Neural cell (in vitro differentiated cells): ENCODE data around the gene SLCO2A1. TPM values are rescaled to one million over a fixed set of nuclear protein-coding genes. Genes with fewer than 3 reads are reported as not detected.

ENCODE experiments used
- H2AFZ ChIP-seq: fragments of 200-600, 300-800 bp; sonication (generic), shearing (Covaris generic); 2 replicates; pipeline ENCODE4 v1.6.0; 2014; ENCODE audit warnings: low read depth, mild to moderate bottlenecking, antibody characterized with exemption, low read length, moderate library complexity
- H3F3A ChIP-seq: fragments of 200-600 bp; shearing (Covaris generic); 2 replicates; pipeline ENCODE4 v1.6.1; 2016; ENCODE audit warnings: mild to moderate bottlenecking, moderate library complexity, mixed read lengths, antibody characterized with exemption, low read length; ENCODE audit not compliant: insufficient read depth, poor library complexity, severe bottlenecking
- H3K27ac ChIP-seq: fragments of 200-600, 300-800 bp; sonication (generic), shearing (Covaris generic); 2 replicates; pipeline ENCODE4 v1.5.1; 2014; ENCODE audit warnings: mild to moderate bottlenecking, low read length, moderate library complexity
- H3K27me3 ChIP-seq: fragments of 300-800, 200-600 bp; sonication (generic), shearing (Covaris generic); 2 replicates; pipeline ENCODE4 v1.6.0; 2014; ENCODE audit warnings: mild to moderate bottlenecking, low read depth, low read length, moderate library complexity; ENCODE audit not compliant: insufficient read depth
- H3K36me3 ChIP-seq: fragments of 300-800, 200-600 bp; sonication (generic), shearing (Covaris generic); 2 replicates; pipeline ENCODE4 v1.5.1; 2014; ENCODE audit warnings: mild to moderate bottlenecking, antibody characterized with exemption, low read length, moderate library complexity; ENCODE audit not compliant: insufficient read depth
- H3K4me2 ChIP-seq: fragments of 300-800, 200-600 bp; sonication (generic), shearing (Covaris generic); 2 replicates; pipeline ENCODE4 v1.6.0; 2014; ENCODE audit warnings: mild to moderate bottlenecking, low read length
- H3K4me3 ChIP-seq: fragments of 300-800, 200-600 bp; sonication (generic), shearing (Covaris generic); 2 replicates; pipeline ENCODE4 v1.5.1; 2014; ENCODE audit warnings: mild to moderate bottlenecking, low read length, moderate library complexity
- H3K79me2 ChIP-seq: fragments of 200-600 bp; shearing (Covaris generic); replicated peaks from 2 replicates; pipeline ENCODE4 v1.6.0; 2014; ENCODE audit warnings: mild to moderate bottlenecking, low read length, moderate library complexity; ENCODE audit not compliant: insufficient read depth
- H3K9ac ChIP-seq: fragments of 300-800, 200-600 bp; sonication (generic), shearing (Covaris generic); 2 replicates; pipeline ENCODE4 v1.6.1; 2016; ENCODE audit warnings: mild to moderate bottlenecking, low read length, mixed read lengths
- H3K9me2 ChIP-seq: fragments of 200-600 bp; shearing (Covaris generic); 2 replicates; pipeline ENCODE4 v1.6.1; 2016; ENCODE audit warnings: mild to moderate bottlenecking, low read length, mixed read lengths; ENCODE audit not compliant: insufficient read depth
- H3K9me3 ChIP-seq: fragments of 200-600, 300-800 bp; sonication (generic), shearing (Covaris generic); 2 replicates; pipeline ENCODE4 v1.6.1; 2016; ENCODE audit warnings: mild to moderate bottlenecking, mixed run types, low read length, moderate library complexity, mixed read lengths
- H4K20me1 ChIP-seq: fragments of 200-600 bp; shearing (Covaris generic); 2 replicates; pipeline ENCODE4 v1.6.1; 2016; ENCODE audit warnings: mild to moderate bottlenecking, mixed run types; ENCODE audit not compliant: insufficient read depth
- CTCF ChIP-seq: fragments of 450-650 bp; IDR thresholded peaks from 2 replicates; pipeline ENCODE4 v1.5.1; 2014; ENCODE audit warnings: antibody characterized with exemption, mild to moderate bottlenecking, moderate library complexity; ENCODE audit not compliant: poor library complexity, severe bottlenecking
- EP300 ChIP-seq: fragments of 450-650 bp; conservative IDR thresholded peaks from 2 replicates; pipeline ENCODE4 v1.6.1; 2014; ENCODE audit warnings: antibody characterized with exemption, mild to moderate bottlenecking, moderate library complexity; ENCODE audit not compliant: poor library complexity, severe bottlenecking
- EZH2 ChIP-seq: fragments of 200-600, 300-800 bp; shearing (Covaris generic), sonication (generic); IDR thresholded peaks from 2 replicates; pipeline ENCODE4 v1.6.1; 2014; ENCODE audit warnings: antibody characterized with exemption, low read length, borderline replicate concordance, mild to moderate bottlenecking; ENCODE audit not compliant: insufficient read depth, poor library complexity, severe bottlenecking
- MXI1 ChIP-seq: fragments of 450-650 bp; conservative IDR thresholded peaks from 2 replicates; pipeline ENCODE4 v1.6.1; 2014; ENCODE audit warnings: antibody characterized with exemption, mild to moderate bottlenecking; ENCODE audit not compliant: poor library complexity, severe bottlenecking
- POLR2AphosphoS5 ChIP-seq: IDR thresholded peaks from 2 replicates; pipeline ENCODE4 v1.6.1; 2012
- RAD21 ChIP-seq: fragments of 450-650 bp; conservative IDR thresholded peaks from 2 replicates; pipeline ENCODE4 v1.6.1; 2014; ENCODE audit warnings: antibody characterized with exemption, mild to moderate bottlenecking, moderate library complexity
- REST ChIP-seq: IDR thresholded peaks from 2 replicates; pipeline ENCODE4 v1.6.1; 2012; ENCODE audit warnings: borderline replicate concordance
- SMC3 ChIP-seq: fragments of 450-650 bp; conservative IDR thresholded peaks from 2 replicates; pipeline ENCODE4 v1.6.1; 2014; ENCODE audit warnings: antibody characterized with exemption, mild to moderate bottlenecking, moderate library complexity; ENCODE audit not compliant: poor library complexity
- TAF1 ChIP-seq: IDR thresholded peaks from 2 replicates; pipeline ENCODE4 v1.6.1; 2012; ENCODE audit warnings: low read depth
- polyA plus RNA-seq: library from polyadenylated mRNA; depleted of rRNA; stranded (reverse); fragments of >200 nt; gene quantifications from 2 replicates; pipeline ENCODE4 v1.2.3, GENCODE V29; 2014

Gene SLCO2A1
- polyA plus RNA-seq, 1 donor from 2014 or later = not detected

GRCh38 chr3:134008630-134009156, 21.0 kb downstream of the SLCO2A1 start:
- TF ChIP-seq EZH2 (no peak), REST (no peak), POLR2AphosphoS5 (no peak), SMC3 (no peak), RAD21 (no peak), EP300 (no peak), TAF1 (no peak), MXI1 (no peak), CTCF (no peak)
- H3K79me2 ChIP-seq = no peaks in the 10 kb centered on the region
- H3K4me3 ChIP-seq = no peak overlapping the region
- H3K9me3 ChIP-seq = no peaks in the 10 kb centered on the region
- no peaks in the 10 kb centered on the region for H3K9me2 ChIP-seq
- no peak overlapping the region for H3K4me2 ChIP-seq
- H3K27ac ChIP-seq = no peak overlapping the region
- no peaks in the 10 kb centered on the region for H3K27me3 ChIP-seq
- no peak overlapping the region for H3K9ac ChIP-seq
- H4K20me1 ChIP-seq = no peaks in the 10 kb centered on the region
- no peaks in the 10 kb centered on the region for H3K36me3 ChIP-seq
- no peak overlapping the region for H2AFZ ChIP-seq
- H3F3A ChIP-seq = no peaks in the 10 kb centered on the region

GRCh38 chr3:134007819-134008218, 21.9 kb downstream of the SLCO2A1 start:
- Histone ChIP-seq H2AFZ (no peak overlapping the region), H3K4me3 (no peak overlapping the region), H3K9me2 (no peaks in the 10 kb centered on the region), H3K9me3 (no peaks in the 10 kb centered on the region), H3F3A (no peaks in the 10 kb centered on the region), H3K9ac (no peak overlapping the region), H3K27ac (no peak overlapping the region), H3K79me2 (no peaks in the 10 kb centered on the region), H3K27me3 (no peaks in the 10 kb centered on the region), H3K36me3 (no peaks in the 10 kb centered on the region), H3K4me2 (no peak overlapping the region), H4K20me1 (no peaks in the 10 kb centered on the region)
- TF ChIP-seq REST (no peak), CTCF (no peak), EZH2 (no peak), EP300 (no peak), POLR2AphosphoS5 (no peak), TAF1 (no peak), MXI1 (no peak)
